HG03103 (cell line): ENCODE results near the gene OSBPL10.
A peak's percentile ranks its signal among the peaks of the same experiment; 100 is the strongest.

Source experiments
- ATAC-seq: cut with Tn5 transposase; IDR thresholded peaks from one replicate; pipeline ENCODE4 v1.9.1; 2021; ENCODE audit warnings: low read depth; ENCODE audit not compliant: unreplicated experiment

The OSBPL10 gene

DNA sequence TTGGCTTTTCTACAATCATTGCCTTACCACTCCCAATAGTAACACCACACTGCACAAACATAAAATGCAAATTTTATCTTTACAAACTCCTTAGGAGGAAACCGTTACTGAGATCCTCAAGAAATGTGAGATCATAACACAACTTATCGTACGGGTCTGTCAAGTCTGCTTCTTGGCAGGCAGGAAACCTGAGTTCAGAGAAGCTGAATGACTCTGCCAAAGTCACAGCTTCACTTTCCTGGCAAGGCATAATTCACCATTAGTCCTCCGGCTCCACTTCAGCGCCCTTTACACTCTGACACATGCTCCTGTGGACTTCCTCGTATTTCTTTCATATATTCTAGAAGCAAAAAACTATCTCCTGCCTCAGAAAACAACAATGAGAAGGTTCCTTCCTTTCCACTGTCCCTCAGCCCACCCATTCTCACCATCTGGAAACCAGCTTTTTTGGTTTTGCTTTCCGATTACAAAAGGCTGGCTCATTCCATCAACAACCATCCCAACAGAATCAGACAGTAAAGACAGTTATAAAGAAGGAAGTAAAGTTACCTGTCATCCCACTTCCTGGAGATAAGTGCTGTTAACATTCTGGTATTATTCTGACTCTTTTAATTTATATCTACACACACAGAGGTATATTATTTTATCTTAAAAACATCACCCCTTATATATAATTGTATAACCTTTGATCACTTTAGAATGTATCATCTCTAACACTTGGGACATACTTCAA, 225.0 kb downstream of the OSBPL10 start:
- ATAC-seq, result no peak

DNA sequence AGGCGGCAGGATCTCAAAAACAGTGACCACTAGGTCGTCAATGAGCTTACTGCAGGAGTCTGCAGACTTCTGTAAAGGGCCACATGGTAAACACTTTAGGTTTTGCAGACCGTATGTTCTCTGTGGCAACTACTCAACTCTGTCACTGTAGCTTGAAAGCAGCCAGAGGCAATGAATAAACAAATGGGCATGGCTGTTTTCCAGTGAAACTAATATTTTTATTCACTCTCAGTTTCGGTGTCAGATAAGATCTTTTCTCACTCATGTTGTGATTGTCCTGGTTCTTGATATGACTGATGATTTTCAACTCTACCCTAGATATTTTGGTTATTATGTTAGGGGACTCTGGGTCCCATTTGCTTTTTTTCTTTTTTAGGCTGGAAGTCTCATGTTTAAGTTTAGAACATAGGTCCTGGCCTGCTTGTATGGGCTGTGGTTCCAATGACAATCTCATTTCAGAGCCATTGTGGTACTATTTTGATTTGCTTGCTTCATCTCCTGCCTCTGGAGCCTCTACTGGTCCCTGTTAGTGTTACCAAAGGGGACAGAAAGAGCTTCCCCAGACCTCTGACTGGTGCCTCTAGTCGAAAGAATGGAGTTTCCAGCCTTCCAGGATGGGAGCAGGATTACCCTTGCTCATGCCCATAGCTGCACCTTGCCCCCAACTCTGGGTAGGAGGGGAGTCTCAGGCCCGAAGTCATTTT, 226.3 kb downstream of the OSBPL10 start:
- peak; percentile 81 for ATAC-seq

DNA sequence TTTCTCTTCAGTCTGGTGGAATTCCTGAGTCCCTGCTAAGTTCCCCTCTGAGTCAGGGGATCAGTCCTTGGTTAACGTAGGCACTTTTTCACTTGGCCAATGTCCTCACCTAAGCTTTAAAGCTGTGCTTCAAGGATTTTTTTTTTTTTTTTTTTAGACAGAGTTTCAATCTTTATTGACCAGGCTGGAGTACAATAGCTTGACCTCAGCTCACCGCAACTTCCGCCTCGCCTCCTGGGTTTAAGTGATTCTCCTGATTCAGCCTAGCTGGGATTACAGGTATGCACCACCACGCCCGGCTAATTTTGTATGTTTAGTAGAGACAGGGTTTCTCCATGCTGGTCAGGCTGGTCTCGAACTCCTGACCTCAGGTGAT, 228.0 kb downstream of the OSBPL10 start:
- ATAC-seq, result no peak

DNA sequence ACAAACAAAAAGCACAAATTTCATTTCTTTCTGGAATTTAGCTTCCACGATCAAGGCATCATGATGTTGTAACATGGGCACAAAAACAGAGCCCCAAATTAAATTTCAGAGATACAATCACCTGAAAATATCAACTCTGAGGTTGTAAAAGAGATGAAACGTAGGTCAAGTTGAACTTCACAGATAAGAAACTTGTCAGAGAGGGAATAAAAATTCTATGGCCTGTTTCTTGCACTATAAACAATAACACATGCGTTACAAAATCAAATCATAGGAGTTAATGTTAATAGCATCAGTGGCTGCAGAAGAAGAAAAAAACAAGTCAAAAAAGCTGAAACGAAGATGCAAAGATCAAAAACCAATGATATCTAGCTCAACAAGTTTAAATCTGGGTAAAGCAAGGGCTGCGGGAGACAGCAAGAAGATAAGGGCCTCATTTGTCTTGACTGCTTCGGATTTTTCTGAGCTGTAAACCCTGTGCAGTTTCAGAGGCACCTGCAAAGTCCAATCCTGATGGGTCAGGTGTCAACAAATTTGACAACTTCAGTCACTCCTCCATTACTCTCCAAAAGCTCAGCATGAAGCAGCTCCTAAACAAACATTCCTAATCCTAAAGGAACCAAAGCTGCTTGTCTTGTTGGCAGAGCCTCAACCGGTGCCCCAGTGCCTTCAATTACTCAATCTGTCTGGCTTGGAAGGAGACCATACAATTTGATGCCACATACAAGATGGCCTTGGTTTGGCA, 228.6 kb downstream of the OSBPL10 start:
- ATAC-seq, result no peak

DNA sequence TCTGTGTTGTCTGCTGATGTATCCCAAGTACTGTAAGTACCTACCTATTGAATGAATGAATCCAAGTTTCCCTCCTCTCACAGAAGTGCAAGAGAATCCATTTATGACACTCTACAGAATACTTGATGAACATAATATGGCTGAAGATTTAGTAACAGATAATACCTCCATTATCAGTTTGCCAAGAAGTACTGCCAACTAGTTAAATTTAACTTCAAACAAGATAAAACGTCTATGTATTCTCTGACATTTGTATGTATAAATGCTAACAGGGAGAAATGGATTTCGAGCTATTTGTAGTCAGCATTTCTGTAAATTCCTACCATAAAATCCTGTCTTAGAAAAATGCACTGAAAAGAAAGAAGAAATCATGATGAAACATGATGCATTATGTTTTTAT, 230.7 kb downstream of the OSBPL10 start:
- no peak for ATAC-seq

DNA sequence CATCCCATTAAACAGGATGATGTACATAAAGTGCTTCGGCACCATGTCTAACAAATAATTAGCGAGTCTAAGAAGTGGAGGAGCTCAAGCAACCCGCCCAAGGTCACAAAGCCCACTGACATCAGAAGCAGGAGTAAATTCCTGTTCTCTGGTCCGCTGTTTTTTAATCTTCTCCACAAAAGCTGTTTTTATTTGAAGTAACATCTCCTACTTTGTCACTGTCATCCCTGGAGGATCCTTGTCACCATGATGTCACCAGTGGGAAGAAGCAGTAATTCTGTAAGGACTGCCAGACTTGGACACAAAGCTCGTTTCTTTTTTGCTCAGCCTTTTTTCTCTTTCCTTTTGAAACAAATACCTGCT, 232.1 kb downstream of the OSBPL10 start:
- no peak for ATAC-seq

DNA sequence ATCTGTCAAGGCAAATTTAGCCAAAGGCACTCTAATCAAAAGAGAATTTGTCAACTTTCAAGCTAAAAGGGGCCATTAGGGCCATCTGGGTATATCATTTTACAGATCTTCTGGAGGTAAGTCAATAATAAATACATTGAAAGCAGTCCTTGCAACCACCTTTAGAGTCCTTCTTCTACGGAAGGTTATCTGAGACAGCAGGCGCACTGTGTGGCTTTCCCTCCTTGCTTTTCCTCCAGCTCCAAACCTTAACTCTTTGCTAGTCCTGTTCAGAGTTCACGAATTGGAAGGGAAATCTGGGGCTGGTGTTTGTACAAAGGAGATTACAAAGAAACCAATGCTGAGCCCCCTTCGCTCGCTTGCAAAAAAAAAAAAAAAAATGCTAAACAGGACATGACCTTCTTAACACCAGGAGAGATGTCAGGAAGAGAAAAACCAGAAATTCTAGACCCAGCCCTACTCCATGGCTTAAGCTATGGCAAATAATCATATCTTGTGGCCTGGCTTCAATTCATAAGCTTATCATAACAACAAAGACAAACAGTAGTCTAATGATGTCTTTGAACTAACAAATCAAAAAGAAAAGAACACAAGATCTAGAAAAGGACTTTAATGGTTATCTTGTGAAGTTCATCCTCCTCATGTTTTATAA, 232.7 kb downstream of the OSBPL10 start:
- ATAC-seq, result no peak

DNA sequence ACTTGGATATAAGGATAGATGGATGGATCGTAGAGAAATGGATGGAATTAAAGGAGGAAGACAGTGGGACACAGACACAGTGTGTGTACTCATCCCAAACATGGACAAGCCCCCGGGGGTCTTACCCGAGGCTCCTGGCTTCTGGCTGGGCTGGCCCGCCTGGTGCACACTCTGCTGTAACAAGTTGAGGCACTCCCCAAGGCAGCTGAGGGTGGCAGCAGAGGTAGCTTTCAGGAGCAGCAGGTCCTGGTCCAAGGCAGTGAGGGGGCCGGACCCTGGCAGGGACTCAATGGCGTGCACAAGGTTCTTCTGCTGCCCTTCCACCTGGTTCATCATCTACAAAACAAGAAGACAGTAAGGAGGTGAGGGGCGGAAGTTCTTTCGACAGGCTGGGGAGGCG, 233.3 kb downstream of the OSBPL10 start:
- no peak for ATAC-seq

DNA sequence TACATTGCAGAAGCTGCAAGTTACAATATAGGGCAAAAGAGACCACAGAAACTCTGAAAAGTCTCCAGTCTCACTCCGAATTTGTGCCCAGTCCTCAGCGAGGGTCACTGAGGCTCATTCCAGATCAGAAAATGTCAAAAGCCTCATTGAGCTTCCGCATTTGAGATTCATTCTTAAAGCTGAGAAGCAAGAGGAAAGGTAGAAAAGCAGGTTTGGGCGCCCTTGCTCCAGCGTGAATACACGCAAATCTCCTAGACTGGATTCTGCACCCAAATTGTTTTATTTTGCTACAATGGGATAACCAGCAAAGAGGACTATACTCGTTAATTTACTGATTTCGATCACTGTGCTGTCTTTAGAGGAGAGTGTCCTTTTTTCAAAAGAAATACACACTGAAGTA, 236.1 kb downstream of the OSBPL10 start:
- no peak for ATAC-seq

DNA sequence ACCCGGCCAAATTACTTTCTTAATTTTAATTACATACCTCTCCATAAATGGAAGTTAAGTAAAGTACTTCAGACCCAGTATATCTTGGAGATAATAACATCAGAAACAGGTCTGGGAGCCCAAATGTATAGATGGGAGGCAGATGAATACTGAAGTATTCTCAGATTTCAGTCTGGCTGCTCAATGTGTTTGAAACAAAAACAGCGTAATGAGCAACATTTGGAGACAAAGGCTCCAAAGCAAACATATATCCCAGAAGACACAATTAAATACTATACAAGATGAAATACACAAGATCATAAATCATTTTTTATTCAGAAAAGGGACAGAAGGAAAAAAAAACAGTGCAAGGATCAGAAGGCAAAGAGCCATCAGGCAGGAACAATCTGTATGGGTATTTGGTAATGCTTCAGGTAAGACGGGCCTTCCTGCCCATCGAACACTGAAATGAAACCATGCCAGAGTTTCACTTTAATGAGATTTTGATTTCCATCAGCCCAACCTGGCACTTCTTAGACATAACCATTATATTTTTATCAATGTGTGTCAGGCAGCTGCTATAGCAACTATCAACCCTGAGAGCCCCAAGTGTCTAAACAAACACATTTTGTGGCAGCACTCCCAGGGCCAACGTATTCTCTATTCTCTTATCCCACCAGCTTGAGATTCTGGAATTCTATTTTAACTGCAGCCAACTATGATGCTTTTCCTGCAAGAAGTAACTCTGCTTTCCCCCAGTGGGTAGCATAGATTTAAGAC, 237.6 kb downstream of the OSBPL10 start:
- no peak for ATAC-seq

DNA sequence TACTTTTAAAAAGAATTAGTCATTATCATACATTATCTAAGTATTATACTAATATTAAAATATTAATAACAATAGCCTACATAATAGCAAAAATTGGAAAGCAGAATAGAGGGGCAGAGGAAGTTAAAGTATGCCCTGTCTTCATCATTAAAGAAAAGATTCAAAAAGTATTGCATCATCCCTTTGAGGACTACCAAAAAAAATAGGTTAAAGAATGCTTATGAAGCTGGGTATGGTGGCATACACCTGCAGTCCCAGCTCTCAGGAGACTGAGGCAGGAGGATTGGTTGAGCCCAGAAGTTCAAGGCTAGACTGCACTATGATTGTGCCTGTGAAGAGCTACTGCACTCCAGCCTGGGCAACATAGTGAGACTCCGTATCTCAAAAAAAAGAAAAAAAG, 240.7 kb downstream of the OSBPL10 start:
- ATAC-seq, result no peak

DNA sequence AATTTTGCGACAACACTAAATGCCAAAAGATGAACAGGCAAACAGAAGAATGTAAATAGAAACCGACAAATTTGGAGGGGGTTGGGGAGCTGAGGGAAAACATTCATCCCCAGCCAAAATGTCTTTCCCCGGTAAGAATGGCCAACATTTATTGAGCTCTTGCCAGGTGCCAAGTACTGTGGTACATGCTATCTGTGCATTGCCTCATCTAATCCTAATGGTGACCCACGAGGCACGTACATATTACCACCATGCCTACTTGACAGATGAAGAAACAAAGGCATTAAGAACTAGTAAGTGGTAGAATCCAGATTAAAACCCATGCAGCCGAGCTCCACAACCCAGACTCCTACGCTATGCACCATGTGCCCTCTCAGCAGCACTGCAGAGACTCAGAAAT, 242.7 kb downstream of the OSBPL10 start:
- ATAC-seq, result no peak

DNA sequence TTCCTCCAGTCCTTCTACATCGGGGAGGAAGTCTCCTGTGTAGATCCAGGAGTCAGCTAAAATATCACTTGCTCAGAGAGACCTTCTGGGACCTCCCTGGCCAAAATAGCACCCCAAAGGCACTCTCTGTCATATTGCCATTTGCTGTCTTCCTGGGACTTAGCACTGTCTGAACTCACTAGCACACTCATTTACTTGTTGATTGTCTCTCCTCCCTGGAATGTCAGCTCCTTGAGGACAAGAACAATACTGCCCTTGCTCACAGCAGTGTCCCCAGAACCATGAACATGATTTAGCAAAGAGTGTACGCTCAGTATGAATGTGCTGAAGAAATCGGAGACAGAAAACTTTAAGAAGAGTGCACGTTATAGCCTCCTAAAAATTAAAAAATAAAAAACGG, 245.4 kb downstream of the OSBPL10 start:
- no peak for ATAC-seq

DNA sequence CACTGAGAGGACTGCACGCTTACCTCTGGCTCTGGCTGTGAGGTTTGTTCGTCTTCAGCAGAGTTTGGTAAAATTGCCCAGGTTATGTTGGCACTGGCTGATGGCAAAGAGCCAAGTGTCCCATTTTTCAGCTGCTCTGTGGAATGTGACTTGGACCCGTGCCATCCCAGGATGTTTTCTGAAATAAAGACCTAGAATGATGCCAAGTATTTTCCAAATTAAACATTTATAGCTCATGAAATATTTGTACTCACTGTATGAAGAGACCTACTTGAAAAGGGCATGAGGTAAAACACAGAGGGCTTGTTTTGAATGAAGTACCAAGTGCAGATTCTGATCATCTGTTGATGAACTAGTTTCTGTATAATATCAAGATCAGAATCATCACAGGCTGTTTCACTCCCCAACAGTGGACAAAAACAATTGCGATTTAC, 247.8 kb downstream of the OSBPL10 start:
- ATAC-seq, result no peak

DNA sequence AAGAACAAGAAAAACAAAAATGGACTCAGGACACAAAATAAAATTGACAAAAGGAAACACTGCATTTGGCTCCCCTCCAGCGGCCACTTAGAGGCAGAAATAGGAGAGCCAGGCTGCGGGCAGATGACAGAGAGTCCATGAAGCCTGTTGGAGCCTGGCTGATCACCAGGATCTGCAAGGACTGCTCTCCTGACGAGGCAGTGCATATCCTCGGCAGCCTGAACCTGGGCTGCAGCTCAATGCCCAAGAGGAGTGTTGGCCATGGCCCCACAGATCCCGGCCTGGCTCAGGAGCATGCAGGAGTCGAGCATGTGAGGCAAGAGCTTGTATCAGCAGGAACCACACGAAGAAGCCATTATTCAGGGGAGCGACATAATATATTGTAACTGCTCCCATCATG, 248.5 kb downstream of the OSBPL10 start:
- ATAC-seq, result no peak

DNA sequence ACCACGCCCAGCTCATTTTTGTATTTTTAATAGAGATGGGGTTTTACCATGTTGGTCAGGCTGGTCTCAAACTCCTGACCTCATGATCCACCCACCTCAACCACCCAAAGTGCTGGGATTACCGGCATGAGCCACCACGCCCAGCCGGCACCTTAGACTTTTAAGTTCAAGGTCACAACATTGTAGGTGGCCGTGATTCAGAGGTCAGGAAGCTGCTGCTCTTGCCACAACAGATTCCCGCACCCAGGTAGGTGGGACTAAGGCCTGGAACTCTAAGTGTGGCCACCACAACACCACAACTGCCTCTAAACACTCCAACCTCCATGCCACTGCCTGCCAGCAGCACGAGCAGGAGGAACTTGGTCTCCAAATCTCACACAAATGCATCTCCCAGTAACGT, 251.5 kb downstream of the OSBPL10 start:
- no peak for ATAC-seq

DNA sequence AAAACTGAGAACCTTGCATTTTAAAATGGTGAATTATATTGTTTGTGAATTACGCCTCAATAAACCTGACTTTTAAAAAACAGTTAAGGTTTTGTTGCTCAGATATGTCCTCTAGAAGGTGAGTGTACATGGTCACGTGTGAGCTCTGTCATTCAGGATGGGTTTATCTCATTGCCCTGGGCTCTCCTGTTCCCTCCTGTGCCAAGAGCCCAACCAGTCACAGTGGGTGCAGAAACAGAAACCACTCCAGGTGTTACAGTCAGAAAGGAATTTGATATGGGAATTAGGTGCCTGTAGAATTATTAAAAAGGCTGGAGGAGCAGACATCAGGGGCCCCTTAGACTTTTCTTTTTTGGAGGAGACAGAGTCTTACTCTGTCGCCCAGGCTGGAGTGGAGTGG, 252.0 kb downstream of the OSBPL10 start:
- ATAC-seq, result no peak

DNA sequence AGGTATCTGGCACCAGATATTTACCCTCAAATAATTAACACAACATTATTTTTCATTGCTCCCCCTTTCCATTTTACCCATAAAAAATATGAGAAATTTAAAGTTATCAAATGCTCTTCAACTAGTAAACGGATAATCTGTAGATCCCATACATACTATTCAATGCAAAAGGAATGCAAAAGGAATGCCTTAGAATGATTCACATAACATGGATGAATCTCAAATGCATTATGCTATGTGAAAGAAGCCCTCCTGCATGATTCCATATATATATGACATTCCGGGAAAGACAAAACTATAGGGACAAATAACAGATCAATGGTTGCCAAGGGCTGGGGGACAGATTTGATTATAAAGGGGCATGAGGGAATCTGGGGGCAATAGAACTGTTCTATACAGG, 252.7 kb downstream of the OSBPL10 start:
- ATAC-seq, result no peak

DNA sequence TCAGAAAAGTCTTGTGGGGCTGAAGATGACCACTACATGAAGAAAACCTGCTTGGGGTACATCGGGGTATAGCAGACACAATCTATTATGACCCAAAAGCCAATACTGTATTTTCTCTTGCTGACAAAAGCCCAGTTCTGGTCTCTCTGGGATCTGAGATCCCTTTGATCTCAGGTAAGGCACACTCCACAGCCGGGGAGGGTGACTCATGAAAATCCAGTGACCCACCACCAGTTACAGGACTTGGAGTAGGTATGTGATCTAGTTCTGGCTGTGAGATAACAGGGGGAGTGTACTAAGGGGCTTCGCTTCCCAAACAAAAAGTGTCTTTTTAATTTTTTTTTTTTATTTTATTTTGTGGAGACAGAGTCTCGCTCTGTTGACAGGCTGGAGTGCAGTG, 255.1 kb downstream of the OSBPL10 start:
- no peak for ATAC-seq

DNA sequence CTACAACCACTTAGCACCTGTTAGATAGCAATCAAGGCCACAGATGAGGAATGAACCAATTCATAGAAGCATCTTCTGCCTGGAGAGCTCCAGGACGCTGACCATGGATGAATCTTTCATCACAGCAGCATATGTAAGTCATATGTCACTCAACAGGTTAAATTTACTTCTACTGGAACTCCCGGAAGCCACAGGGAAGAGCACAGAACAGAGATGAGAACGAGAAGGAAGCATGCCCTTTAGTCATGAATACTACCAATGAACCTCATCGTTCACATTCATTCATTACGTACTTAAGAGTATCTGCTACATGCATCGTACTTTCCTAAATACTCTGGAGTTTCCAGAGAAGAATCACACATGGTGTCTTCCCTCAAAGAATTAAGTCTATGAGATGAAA, 255.5 kb downstream of the OSBPL10 start:
- no peak for ATAC-seq

DNA sequence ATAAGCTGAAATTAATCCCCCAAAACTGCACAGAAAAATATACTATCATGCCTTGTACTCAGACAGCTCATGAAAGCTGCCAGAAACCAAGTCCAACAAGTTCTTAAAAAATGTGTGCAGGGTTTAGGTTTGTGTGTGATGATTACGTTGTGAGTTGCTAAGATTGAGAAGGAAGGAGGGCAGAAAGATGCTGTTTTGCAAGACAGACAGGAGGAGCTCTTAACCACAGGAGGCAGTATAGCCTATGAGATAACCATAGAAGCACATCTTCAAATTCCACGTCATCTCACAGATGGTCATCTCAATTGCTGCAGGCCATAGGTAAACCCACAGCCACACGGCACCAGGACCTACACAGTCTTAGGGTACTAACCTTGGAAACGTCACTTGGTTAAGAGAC, 256.4 kb downstream of the OSBPL10 start:
- no peak for ATAC-seq
